HG03457 (cell line): ENCODE measurements around the gene RELN.
"Not testable (repeated sequence)": the region's sequence is repeated elsewhere in the genome, so short reads cannot be mapped to it uniquely, and the experiment has no call there.

ENCODE experiments used
- ATAC-seq: cut with Tn5 transposase; IDR thresholded peaks from one replicate; pipeline ENCODE4 v1.9.1; 2021; ENCODE audit warnings: moderate number of reproducible peaks; ENCODE audit not compliant: unreplicated experiment

Gene RELN

DNA sequence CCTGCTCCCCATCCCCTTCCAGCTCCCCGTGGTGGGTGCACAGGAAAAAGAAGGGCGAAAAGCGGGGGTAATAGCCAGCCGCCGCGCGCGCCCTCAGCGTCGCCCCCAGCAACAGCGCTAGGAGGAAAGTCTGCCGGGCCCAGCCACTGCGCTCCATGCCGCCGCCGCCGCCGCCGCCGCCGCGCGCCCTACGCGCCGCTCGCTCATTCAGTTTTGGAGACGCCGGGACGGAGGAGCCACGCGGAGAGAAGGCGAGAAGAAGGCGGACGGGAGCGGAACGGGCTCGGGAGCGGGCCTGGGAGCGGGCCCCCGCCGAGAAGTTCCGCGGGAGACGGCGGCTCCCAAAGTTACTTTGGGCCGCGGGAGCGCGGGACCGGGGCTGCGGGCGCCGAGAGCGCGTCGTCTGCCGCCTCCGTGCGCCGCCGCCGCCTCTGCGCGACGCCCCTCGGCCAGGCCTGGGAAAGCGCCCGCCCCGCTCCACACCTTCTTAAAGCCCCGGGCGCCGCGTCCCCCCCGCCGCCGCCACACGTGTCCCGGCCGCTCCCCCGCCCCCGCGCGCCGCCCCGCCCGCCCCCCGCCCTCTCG is at the start of gene RELN:
TSS of gene RELN (minus strand) at position 459 of the 585 bp plus-strand sequence. CDS start at position 157, 302 bp downstream.
- no peak for ATAC-seq

DNA sequence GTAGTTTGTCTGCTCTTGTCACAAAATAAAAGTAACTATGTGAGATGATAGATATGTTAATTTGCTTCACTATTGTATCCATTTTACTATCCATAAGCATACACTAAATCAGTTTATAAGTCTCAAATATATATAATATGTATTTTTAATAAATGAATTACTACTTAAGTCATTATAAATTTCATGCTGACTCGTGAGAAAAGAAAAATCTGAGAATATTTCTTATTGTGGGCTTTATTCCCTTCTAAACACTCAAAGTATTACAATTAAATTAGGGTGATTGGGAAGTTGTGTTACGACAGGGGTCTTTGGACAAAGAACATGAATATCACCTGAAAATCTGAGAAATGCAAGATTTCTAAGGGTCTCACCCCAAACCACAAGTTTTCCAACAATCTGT is 48.7 kb upstream of the RELN start:
- no peak for ATAC-seq

DNA sequence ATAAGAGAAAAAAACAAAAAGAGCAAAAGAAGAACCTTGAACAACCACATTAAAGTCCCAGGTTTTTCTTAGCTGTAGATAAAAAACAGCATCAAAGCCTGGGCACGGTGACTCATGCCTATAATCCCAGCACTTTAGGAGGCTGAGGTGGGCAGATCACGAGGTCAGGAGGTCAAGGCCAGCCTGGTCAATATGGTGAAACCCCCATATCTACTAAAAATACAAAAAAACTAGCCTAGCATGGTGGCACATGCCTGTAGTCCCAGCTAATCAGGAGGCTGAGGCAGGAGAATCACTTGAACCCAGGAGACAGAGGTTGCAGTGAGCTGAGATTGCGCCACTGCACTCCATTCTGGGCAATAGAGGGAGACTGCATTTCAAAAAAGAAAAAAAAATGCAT is 47.4 kb upstream of the RELN start:
- not testable (repeated sequence) for ATAC-seq

DNA sequence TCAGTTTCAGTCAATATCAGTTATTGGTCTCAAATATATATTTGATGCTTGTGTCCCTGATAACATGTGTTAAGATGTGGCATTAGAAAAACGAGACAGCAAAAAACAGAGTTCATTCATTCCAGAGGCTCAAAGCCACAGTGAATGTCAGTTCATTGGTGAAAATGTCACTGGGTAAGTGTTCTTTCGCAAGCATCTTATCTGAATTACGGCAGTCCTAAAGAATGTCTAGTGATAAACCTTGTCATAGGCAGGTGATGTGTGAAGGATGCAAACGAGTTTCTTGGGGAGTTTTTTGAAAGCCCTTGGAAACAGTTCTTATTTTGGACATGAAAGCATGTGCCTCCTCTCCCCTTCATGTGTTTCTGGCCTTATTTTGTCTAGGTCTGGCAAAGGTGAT is 45.9 kb upstream of the RELN start:
- no peak for ATAC-seq

DNA sequence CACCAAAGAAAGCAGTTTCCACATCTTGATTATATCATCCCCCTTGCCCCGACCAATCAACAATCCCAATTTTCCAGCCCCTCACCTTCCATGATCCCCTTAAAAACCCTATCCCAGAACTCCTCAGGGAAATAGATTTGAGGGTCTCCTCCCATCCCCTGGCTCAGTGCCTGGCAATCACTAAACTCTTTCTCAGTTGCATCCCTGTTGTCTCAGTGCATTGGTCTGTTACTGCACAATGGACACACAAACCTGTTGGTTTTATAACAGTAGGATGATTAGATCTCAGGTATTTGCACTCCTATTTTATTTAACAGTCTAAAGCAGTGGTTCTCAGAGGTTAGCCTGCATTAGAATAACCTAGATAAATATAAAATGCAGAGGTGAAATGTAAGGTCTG is 45.2 kb upstream of the RELN start:
- ATAC-seq: no peak

DNA sequence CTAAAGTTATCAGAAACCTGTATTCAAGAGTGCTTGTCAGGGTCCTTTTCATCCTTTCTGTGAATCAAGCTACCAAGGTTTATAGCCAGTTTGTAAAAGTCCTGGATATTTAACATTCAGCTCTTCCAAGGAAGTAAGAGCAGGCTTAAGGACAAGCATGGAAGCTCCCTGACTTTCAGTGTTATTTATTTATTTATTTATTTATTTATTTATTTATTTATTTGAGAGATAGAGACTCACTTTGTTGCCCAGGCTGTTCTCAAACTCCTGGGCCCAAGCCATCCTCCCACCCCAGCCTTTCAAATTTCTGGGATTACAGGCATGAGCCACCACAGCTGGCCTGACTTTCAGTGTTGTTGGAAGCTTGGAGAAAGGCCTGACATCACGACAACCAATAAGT is 44.4 kb upstream of the RELN start:
- ATAC-seq: no peak

DNA sequence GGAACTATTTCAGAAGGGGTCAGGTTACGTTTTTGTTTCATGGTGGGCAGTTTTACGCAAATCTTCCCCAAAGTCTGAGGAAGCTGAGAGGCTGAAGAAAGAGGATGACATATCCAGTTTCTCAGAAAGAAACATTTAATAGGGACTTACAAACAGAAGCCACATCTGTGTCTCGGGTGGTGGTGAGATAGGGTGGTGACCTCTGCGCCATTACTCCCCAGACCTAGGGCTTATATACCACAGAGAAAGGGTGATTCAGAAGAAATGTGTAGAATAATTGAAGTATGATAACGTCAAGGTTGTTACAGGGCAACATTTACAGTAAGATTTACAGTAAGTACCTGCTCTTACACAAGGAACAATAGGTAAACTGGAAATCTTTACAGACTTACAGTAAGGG is 43.0 kb upstream of the RELN start:
- ATAC-seq: no peak

DNA sequence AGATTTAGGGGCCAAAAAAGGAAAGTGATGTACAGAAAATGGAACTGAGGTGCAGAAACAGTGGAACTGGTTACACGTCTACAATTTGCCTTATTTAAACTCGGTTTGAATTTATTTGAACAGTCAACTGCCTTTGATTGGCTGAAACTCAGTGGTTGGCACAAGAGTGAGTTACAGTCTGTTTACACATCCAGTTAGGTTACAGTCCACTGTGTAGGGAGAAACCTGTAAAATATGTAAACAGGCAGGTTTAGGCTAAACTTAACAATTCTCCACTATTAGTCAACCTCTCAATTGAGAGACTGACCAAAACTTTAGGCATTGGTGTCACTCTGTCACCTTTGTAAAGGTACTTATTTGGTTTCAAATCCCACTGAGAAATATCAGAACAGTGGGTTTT is 40.3 kb upstream of the RELN start:
- ATAC-seq: no peak

DNA sequence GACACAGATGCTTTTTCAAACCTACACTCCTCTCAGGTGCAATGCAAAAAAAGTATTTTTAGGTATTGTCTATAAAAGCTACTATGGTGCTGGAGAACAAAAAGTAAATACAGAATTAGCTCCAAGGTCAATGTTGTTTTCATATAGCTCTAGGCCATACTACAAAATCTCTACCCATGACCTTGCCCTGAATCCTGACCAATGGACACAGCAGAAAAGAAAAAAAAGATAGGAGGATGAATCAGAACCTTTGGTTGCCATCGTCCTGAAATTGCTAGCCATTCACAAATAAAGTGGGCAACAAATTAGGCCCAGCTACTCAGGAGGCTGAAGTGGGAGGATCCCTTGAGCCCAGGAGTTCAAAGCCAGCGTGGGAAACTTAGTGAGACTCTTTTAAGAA is 35.2 kb upstream of the RELN start:
- ATAC-seq: no peak

DNA sequence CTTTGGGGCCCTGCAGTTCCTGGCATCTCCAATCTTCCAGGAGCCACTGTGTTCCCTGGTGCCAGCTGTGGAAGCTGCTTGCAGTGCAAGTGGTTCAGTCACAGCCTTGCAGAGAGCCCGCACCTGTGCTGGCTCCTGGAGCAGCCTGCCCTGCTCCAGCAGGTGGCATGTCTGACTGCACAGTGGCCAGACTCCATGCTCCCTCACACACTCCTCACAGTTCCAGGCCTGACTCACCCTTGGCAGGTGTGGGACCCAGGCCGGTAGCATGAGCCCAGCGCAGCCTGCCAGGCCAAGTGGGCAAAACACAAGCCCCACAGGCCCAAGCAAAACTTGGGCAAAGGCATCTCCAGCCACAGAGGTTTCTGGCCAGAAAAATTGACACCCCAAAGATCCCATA is 33.6 kb upstream of the RELN start:
- no peak for ATAC-seq

DNA sequence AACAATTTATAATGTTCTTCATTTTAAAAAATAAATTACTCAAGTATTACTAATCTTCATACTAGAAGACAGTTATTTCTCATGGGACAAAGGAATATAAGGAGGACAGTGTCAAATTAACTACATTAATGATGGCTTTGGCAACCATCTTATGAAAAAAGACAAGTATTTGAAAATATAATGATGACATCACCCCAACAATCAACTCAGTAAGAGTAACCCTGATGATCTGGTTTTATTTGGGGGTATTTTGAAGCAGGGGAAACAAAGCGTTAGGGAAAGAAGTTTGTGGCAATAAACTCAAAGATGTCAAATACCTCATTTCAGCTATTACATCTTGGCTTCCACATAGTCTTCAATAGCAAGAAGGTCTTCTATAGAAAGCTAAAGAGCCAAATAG is 29.0 kb upstream of the RELN start:
- no peak for ATAC-seq

DNA sequence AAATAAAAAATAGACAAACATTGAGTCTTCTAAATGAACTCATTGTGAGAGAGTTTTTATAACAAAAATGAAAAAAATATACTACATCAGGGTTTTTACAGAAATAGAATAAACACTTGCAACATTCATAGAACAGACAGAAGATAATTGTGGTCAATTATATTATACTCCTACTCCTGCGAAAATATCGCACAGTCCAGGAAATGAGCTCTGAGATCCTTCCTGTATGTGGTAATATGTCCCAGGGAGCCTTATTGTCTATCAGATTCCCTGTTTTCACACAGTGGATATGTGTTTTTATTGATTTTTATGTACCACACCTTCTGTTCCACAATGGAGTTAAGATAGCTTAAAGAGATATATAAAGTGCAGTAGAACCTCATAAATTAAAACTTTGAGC is 27.5 kb upstream of the RELN start:
- no peak for ATAC-seq

DNA sequence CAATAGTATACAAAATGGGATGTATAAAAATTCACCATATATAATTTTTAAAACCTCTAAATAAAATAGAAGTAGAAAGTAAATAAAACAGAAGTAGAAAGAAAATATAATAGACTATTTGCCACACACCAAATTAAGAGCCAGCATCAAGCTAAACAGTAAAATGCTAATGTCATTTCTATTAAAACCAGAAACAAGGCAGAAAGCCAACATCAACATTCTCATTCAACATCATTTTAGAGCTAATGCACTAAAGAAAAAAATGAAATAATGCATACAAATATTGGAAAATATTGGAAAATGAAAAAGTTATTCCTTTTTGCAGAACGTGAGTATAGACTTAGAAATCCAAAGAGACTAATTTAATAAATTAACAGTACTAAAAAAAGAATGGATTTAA is 23.4 kb upstream of the RELN start:
- ATAC-seq: no peak

DNA sequence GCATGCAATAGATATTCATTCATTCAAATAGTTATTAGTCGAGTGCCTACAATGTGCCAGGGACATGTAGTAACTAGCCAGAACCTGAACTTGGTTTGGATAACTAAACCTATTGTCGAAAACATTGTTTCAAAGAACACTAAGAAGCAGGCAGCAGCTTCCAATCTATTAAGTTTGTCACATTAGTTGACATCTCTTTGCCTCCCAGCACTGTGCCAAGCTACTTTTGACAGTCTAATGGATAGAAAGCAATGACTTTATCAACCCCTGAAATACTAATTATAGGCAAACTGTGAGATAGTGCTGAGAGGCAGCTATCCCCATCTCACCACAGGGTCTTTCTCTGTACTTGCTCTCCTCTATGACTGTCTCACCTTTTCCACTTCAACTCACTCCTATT is 22.4 kb upstream of the RELN start:
- ATAC-seq: no peak

DNA sequence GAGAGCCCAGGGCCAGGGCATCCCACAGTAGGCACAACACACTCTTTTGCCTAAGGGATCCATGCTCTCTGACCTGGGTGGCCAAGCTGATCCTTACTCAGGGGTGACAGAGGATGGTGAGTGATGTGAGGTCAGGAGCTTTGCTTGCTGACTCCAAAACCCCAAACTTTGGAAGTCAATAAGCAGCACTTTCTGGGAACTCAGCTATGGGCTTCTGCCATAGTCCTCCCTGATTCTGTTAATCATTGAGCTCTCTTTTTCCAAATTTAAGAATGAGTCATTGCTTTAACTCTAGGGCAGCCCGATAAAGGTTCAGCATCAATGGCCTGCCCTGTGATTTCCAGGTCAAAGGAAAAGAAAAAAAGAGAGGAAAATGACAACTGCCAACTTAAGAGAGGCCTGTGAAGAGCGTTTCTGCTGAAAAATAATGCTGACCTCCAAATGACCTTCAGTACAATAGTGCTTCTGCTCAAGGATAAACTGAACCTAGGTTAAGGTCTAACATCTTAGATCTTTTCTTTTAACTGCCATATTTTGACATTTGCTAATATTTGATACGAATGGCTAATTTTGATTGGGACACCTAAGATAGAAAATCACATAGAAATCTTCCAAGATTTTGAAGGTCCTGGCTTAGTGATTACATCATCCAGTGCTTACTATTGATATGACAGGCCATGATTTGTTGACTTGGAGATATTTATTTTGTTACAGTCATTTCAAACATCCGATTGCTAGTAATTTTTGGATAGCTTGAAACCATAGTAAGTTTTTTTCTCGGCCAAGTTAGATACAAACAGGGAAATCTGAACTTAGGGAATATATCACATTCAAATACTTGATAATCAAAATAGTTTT is 20.8 kb upstream of the RELN start:
- ATAC-seq: no peak

DNA sequence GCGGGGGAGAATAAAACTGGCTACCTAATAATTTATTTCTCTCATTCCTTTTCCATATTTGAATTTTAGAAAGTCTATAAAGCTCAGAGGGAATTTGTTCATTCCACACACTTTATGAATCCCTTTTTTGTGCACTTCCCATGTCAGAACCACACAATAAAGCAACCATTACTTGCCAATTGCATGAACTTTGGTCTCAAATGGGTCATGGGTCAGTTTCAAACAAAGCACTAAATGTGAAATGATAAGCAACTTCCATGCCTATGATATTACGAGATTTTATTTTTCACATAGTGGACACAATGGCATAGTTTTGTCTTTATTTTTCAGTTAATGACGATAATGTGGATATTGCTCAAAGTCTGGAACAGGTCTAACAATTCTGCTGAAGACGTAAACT is 18.6 kb upstream of the RELN start:
- ATAC-seq: no peak

DNA sequence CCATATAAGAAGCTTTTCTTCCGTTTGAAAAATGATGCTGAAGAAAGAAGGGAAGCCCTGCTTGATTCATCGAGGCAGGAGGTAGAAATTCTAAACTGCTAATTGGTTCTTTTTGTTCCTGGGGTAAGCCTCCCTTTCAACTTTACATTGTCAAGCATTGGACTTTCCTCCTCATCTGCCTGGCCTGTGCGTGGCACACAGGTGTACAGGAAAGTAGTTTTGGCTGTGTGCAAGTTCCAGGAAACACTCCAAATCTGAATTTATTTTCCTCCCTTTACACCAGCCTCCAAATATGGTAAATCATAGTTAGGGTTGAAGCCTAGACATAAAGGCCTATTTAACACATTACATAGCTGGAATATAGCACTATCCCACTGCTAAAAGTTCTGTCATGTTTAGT is 18.2 kb upstream of the RELN start:
- no peak for ATAC-seq

DNA sequence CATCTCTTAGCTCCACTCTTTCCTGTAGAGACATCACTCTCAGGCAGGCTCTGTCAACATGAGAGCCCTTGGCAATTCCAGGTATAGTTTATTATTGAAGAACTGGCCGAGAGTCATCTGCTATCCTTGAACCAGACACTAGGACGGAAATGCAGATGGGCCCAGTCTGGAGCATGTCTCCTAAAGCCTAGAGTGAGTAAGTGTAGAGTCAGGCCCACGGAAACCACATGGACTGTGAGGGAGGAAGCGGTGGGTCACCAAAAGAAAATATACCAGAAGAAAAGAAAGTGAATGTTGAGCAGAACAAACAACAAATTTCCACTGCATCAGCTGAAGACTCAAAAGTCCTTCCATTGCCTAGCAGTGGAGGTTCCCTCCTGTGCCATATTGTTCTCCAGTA is 15.7 kb upstream of the RELN start:
- no peak for ATAC-seq

DNA sequence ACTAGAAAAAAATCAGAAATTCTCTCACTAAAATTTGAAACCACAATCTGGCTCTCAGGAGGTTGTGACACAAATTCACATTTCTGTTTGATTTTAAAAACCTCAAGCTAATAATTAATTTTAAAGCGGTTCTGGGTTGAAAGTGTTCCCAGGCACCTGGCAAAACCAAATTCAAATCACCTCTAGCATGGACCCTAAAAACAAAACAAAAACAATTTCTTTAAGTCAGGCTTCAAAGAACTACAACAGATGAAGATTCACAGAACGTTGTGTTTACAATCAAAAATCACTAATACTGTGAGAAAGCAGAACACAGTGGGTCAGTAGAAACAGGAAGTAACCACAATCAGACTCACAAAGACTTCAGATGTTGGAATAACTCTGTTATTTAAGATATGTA is 7.2 kb upstream of the RELN start:
- ATAC-seq: peak; percentile 74

DNA sequence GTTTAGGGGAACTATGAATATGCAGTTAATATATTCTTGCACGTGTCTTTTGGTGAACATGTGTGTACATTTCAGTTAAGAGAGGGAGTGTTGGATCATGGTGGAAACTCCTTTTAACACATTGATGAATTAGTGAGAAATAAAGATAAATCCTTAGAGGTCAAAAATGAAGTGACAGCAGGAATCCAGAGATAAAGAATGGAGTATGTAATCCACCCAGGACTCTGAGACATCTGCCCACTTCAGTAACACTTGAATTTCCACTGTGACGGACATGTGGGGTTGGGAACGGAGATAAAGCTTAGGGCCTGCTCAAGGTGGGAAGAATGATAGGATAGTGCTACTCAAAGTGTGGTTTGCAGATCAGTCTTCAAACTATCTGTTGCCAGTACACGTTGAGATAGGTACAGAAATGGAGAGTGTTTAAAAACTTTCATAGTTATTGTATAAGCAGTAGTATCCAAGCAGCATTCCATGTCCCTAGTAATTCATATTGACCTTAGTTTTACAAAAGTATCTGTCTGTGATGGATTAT is 6.6 kb upstream of the RELN start:
- ATAC-seq: no peak

DNA sequence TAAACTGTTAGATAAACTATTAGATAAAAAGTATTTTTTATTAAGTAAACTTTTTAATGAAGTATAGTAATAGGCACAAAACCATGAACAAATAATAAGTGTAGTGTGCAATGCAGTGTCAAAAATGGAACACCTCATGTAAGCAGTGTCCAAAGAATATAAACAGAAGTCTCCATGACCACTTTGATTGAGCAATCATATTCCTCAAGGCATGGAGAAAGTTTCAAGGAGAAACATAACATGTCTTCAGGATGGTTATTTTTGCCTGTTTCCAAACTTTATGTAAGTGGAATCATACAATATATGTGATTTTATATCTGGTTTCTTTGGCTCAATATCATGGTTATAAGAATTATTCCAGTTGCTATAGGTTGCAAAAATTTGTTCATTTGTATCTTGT is 6.1 kb upstream of the RELN start:
- ATAC-seq: no peak

DNA sequence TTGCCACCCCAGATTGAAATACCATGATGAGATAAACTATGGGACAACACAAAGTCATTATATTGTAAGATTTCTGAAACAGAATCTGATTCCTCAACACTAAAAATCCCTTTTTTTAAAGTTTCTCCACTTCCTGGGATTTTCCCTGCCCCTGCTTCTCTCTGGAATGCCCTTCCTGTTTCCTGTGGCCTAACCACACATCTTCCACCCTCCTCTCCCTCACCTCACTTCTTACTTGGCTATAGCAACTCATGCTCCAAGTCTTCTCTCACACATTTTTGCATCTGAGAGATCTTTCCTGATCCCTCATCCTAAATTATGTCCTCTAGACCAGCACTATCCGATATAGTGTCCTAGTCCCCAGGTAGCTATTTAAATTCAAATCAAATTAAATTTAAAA is 4.1 kb upstream of the RELN start:
- ATAC-seq: no peak

DNA sequence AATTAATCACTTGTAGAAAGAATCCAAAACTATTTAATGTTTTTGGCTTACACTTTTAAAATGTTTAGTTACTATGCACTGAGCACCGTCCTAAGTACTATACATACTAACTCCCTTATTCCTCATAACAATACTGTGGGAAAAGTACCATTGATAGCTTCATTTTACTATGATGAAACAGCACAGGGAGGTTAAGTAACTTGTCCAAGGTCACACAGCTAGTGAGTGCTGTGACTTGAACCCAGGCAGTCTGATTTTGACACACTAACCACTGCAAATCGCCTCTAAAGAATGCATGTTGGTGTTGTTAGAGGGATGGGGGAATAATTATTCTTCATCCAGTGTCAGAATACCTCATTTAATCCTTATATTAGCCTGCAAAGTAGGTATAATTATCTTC is 1.9 kb upstream of the RELN start:
- ATAC-seq: no peak
